KMS-11 (cell line): ENCODE data around the gene KCNH8.
"Not testable (repeated sequence)": the region's sequence is repeated elsewhere in the genome, so short reads cannot be mapped to it uniquely, and the experiment has no call there.

Experiments
- H2AFZ ChIP-seq: fragments of 200-600 bp; sonication (generic); 2 replicates; pipeline ENCODE4 v1.6.1; 2016; ENCODE audit warnings: antibody characterized with exemption, mixed run types, low read depth
- H3K27ac ChIP-seq: fragments of 200-600 bp; sonication (generic); 2 replicates; pipeline ENCODE4 v1.6.1; 2016; ENCODE audit warnings: mild to moderate bottlenecking, mixed run types
- H3K27me3 ChIP-seq: fragments of 200-600 bp; sonication (generic); 2 replicates; pipeline ENCODE4 v1.6.1; 2017; ENCODE audit warnings: mild to moderate bottlenecking, low read depth, mixed run types, moderate library complexity; ENCODE audit not compliant: insufficient read depth
- H3K36me3 ChIP-seq: fragments of 200-600 bp; sonication (generic); 2 replicates; pipeline ENCODE4 v1.6.1; 2017; ENCODE audit warnings: mild to moderate bottlenecking, mixed run types; ENCODE audit not compliant: insufficient read depth
- H3K4me1 ChIP-seq: fragments of 200-600 bp; sonication (generic); 2 replicates; pipeline ENCODE4 v1.6.1; 2016; ENCODE audit warnings: mild to moderate bottlenecking, low read depth, mixed run types; ENCODE audit not compliant: poor library complexity, severe bottlenecking
- H3K4me2 ChIP-seq: fragments of 200-600 bp; sonication (generic); 2 replicates; pipeline ENCODE4 v1.7.0; 2016; ENCODE audit warnings: mild to moderate bottlenecking, mixed run types
- H3K4me3 ChIP-seq: fragments of 200-600 bp; sonication (generic); IDR thresholded peaks from 2 replicates; pipeline ENCODE4 v1.6.1; 2017; ENCODE audit warnings: low read depth, low read length, mixed read lengths; ENCODE audit not compliant: insufficient read depth
- H3K79me2 ChIP-seq: fragments of 200-600 bp; sonication (generic); 2 replicates; pipeline ENCODE4 v1.6.1; 2016; ENCODE audit warnings: low read depth, mixed run types; ENCODE audit not compliant: insufficient read depth
- H3K9ac ChIP-seq: fragments of 200-600 bp; sonication (generic); 2 replicates; pipeline ENCODE4 v1.6.1; 2016; ENCODE audit warnings: mild to moderate bottlenecking, mixed run types
- H4K20me1 ChIP-seq: fragments of 200-600 bp; sonication (generic); 2 replicates; pipeline ENCODE4 v1.6.1; 2016; ENCODE audit warnings: mild to moderate bottlenecking, mixed run types; ENCODE audit not compliant: insufficient read depth
- TF ChIP-seq, protein P1 (sequence below): fragments of 200-600 bp; sonication (generic); conservative IDR thresholded peaks from 2 replicates; pipeline ENCODE4 v1.6.1; 2017; ENCODE audit warnings: low read depth, mild to moderate bottlenecking, antibody characterized with exemption, low read length, moderate library complexity, mixed read lengths

Gene KCNH8

DNA sequence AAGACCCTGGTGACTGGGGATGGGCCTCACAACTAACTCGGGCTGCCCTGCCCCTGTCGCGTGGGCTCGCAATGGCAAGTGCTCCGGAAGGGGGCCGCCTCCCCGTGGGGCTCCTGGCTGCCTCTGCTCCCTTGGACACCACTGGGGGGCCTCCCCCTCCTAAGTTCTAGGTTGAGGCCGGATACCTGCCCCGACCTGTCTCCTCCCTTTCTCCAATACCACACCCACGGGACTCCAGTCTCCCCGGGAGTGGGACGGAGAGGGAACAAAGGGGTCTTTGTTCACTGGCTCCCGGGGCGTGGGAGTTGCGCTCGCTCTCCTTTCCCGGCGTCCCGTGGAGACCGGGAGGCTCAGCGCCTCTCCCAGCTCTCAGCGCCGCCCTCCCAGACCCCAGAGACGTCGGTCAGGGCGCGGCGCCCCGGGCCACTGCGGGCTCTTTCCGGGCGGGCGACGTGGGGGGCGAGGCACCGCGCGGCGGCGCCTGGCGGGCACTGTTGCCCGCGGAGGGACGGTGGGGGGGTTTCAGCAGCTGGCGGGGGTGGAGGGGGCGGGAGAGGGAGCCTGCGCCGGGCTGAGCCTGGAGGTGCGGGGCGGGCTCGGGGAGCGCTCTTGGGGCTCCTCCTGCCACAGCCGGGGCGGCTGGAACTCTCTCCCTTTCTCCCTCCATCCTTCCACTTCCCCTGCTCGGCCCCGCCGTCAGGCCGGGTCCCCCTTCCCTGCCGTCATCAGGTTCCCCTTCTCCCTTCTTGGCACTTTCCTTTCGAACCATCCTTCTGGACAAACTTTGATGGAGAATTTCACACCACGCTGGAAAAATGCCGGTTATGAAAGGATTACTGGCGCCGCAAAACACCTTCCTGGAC is at the start of gene KCNH8:
TSS of gene KCNH8 (plus strand) at position 606 of the 863 bp plus-strand sequence. CDS start at position 816, 210 bp downstream.
- Histone ChIP-seq H3K4me1 (no peaks in the 10 kb centered on the region), H3K27me3 (no peaks in the 10 kb centered on the region), H2AFZ (peak within 1 kb of the TSS; percentile 76), H3K79me2 (no peaks in the 10 kb centered on the region), H4K20me1 (no peaks in the 10 kb centered on the region), H3K27ac (0 out of 2 replicates have a peak within 1 kb of the TSS, but pooled peaks have one; percentile 20), H3K36me3 (no peaks in the 10 kb centered on the region), H3K4me3 (peak within 1 kb of the TSS; percentile 38), H3K9ac (peak within 1 kb of the TSS; percentile 49; the same call in 1 of the 2 replicates), H3K4me2 (peak within 1 kb of the TSS; percentile 54)
- TF ChIP-seq, protein P1, sequence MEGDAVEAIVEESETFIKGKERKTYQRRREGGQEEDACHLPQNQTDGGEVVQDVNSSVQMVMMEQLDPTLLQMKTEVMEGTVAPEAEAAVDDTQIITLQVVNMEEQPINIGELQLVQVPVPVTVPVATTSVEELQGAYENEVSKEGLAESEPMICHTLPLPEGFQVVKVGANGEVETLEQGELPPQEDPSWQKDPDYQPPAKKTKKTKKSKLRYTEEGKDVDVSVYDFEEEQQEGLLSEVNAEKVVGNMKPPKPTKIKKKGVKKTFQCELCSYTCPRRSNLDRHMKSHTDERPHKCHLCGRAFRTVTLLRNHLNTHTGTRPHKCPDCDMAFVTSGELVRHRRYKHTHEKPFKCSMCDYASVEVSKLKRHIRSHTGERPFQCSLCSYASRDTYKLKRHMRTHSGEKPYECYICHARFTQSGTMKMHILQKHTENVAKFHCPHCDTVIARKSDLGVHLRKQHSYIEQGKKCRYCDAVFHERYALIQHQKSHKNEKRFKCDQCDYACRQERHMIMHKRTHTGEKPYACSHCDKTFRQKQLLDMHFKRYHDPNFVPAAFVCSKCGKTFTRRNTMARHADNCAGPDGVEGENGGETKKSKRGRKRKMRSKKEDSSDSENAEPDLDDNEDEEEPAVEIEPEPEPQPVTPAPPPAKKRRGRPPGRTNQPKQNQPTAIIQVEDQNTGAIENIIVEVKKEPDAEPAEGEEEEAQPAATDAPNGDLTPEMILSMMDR: no peak

DNA sequence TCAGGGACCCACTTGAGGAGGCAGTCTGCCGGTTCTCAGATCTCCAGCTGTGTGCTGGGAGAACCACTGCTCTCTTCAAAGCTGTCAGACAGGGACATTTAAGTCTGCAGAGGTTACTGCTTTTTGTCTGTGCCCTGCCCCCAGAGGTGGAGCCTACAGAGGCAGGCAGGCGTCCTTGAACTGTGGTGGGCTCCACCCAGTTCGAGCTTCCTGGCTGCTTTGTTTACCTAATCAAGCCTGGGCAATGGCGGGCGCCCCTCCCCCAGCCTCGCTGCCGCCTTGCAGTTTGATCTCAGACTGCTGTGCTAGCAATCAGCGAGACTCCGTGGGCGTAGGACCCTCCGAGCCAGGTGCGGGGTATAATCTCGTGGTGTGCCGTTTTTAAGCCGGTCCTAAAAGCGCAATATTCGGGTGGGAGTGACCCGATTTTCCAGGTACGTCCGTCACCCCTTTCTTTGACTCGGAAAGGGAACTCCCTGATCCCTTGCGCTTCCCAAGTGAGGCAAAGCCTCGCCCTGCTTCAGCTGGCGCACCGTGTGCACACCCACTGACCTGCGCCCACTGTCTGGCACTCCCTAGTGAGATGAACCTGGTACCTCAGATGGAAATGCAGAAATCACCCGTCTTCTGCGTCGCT is 45.5 kb upstream of the KCNH8 start:
- not testable (repeated sequence) for H3K79me2 ChIP-seq, H2AFZ ChIP-seq, H3K27me3 ChIP-seq, H3K4me1 ChIP-seq, H3K4me2 ChIP-seq, H3K27ac ChIP-seq, H3K4me3 ChIP-seq, H4K20me1 ChIP-seq, H3K36me3 ChIP-seq
- H3K9ac ChIP-seq: peak overlapping the region; percentile 42; the same call in 1 of the 2 replicates

DNA sequence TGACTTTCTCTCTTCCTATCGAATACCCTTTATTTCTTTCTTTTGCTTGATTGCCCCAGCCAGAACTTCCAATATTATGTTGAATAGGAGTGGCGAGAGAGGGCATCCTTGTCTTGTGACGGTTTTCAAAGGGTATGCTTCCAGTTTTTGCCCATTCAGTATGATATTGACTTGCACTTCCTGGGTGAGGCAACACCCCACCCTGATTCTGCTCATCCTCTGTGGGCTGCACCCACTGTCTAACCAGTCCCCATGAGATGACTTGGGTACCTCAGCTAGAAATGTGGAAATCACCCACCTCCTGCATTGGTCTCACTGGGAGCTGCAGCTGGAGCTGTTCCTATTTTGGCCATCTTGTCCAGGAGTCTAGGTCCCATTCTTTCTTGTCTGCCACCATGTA is 44.8 kb upstream of the KCNH8 start:
- H3K79me2 ChIP-seq: no peaks in the 10 kb centered on the region
- no peaks in the 10 kb centered on the region for H3K36me3 ChIP-seq
- H4K20me1 ChIP-seq: no peaks in the 10 kb centered on the region
- no peaks in the 10 kb centered on the region for H3K27me3 ChIP-seq
- H3K4me1 ChIP-seq: no peaks in the 10 kb centered on the region
- peak overlapping the region; percentile 42; the same call in 1 of the 2 replicates for H3K9ac ChIP-seq
- H3K4me2 ChIP-seq: peak overlapping the region; percentile 42; the same call in 1 of the 2 replicates
- TF ChIP-seq, protein P1: no peak
- peak overlapping the region; percentile 34; the same call in 1 of the 2 replicates for H2AFZ ChIP-seq
- H3K27ac ChIP-seq: no peak overlapping the region
- H3K4me3 ChIP-seq: no peak overlapping the region

DNA sequence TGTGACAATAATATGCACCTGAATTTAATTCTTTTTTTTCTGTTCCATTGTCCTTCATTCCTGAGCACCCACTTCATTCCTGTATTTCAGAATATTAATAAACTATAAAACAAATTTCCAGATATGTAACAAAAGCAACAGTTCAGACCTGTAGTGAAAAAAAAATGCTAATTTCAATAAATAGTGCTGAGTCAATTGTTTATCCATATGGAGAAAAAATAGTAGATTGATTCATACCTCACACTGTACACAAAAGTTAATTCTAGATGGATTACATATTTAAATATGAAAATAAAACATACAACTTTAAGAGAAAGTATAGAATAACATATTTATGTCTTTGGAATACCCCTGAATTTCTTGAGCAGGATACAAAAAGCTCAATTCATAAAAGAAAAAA is 43.9 kb upstream of the KCNH8 start:
- no peaks in the 10 kb centered on the region for H3K4me1 ChIP-seq
- no peak overlapping the region for H2AFZ ChIP-seq
- H3K27me3 ChIP-seq: no peaks in the 10 kb centered on the region
- no peak overlapping the region for H3K4me2 ChIP-seq
- no peak overlapping the region for H3K9ac ChIP-seq
- no peaks in the 10 kb centered on the region for H4K20me1 ChIP-seq
- H3K4me3 ChIP-seq: no peak overlapping the region
- no peak overlapping the region for H3K27ac ChIP-seq
- TF ChIP-seq, protein P1: no peak
- no peaks in the 10 kb centered on the region for H3K36me3 ChIP-seq
- H3K79me2 ChIP-seq: no peaks in the 10 kb centered on the region

DNA sequence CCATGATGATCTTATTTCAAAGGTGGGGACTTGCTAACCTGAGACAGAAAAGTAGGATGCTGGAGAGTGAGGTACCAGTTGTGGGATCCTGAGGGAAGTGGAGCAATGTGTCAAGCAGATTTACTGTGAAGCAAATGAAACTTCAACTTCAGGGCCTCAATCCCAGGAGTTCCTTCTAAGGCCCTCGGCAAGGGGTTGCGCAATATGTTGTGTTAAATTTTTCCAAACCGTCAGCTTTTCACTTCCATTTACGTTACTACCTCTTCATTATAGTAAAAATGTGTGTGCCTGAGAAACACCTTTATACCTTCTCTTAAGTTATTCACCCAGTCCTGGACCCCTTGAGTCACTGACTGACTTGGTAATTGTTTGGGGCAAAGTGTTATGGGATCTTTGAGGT is 42.5 kb upstream of the KCNH8 start:
- no peaks in the 10 kb centered on the region for H4K20me1 ChIP-seq
- TF ChIP-seq, protein P1: no peak

More for the DNA sequence above, 42.5 kb upstream of the KCNH8 start:
- Histone ChIP-seq H3K79me2 (no peaks in the 10 kb centered on the region), H3K4me3 (no peak overlapping the region), H3K27ac (no peak overlapping the region), H3K9ac (no peak overlapping the region), H3K4me2 (no peak overlapping the region), H3K4me1 (no peaks in the 10 kb centered on the region), H2AFZ (no peak overlapping the region), H3K36me3 (no peaks in the 10 kb centered on the region), H3K27me3 (no peaks in the 10 kb centered on the region)
